H9 (cell line): ENCODE measurements around the gene FGF11. TPM values are rescaled to one million over a fixed set of nuclear protein-coding genes. Genes with fewer than 3 reads are reported as not detected.
A peak's percentile ranks its signal among the peaks of the same experiment; 100 is the strongest.

ENCODE experiments used
- DNase-seq: peaks from one replicate; pipeline ENCODE4 v3.0.0-alpha.2; 2017
- H2AFZ ChIP-seq: one replicate; pipeline ENCODE4 v1.6.1; 2013; ENCODE audit warnings: mild to moderate bottlenecking, low read length, control low read depth, moderate library complexity
- H2AK5ac ChIP-seq: 2 replicates; pipeline ENCODE4 v1.6.1; 2013; ENCODE audit warnings: low read length, control low read depth, mixed read lengths; ENCODE audit not compliant: insufficient read length
- H2BK120ac ChIP-seq: one replicate; pipeline ENCODE4 v1.6.1; 2013; ENCODE audit warnings: low read depth, mild to moderate bottlenecking, low read length, control low read depth, inconsistent platforms; ENCODE audit not compliant: poor library complexity, severe bottlenecking
- H2BK12ac ChIP-seq: 2 replicates; pipeline ENCODE4 v1.6.1; 2013; ENCODE audit warnings: low read length, control low read depth, mixed read lengths, low read depth; ENCODE audit not compliant: insufficient read length
- H2BK15ac ChIP-seq: 2 replicates; pipeline ENCODE4 v1.6.1; 2013; ENCODE audit warnings: low read depth, low read length, control low read depth
- H2BK20ac ChIP-seq: one replicate; pipeline ENCODE4 v1.6.1; 2013; ENCODE audit warnings: low read depth, mild to moderate bottlenecking, low read length, control low read depth, inconsistent platforms; ENCODE audit not compliant: poor library complexity, severe bottlenecking
- H2BK5ac ChIP-seq: 2 replicates; pipeline ENCODE4 v1.6.1; 2013; ENCODE audit warnings: low read length, control low read depth, mixed read lengths; ENCODE audit not compliant: insufficient read length
- H3K14ac ChIP-seq: 2 replicates; pipeline ENCODE4 v1.6.1; 2013; ENCODE audit warnings: low read length, control low read depth; ENCODE audit not compliant: insufficient read depth
- H3K18ac ChIP-seq: 2 replicates; pipeline ENCODE4 v1.6.1; 2013; ENCODE audit warnings: low read depth, mild to moderate bottlenecking, mixed read lengths, low read length, control low read depth; ENCODE audit not compliant: insufficient read length
- H3K23ac ChIP-seq: 2 replicates; pipeline ENCODE4 v1.6.1; 2013; ENCODE audit warnings: low read length, control low read depth, mixed read lengths, low read depth; ENCODE audit not compliant: insufficient read length
- H3K23me2 ChIP-seq: 2 replicates; pipeline ENCODE4 v1.6.1; 2013; ENCODE audit warnings: low read depth, mild to moderate bottlenecking, mixed read lengths, low read length, control low read depth; ENCODE audit not compliant: insufficient read length, poor library complexity, severe bottlenecking
- H3K27ac ChIP-seq: 2 replicates; pipeline ENCODE4 v1.5.1; 2013; ENCODE audit warnings: low read length, control low read depth, mixed read lengths, low read depth; ENCODE audit not compliant: insufficient read length
- H3K27me3 ChIP-seq: 2 replicates; pipeline ENCODE4 v1.6.1; 2013; ENCODE audit warnings: low read length, control low read depth, inconsistent platforms; ENCODE audit not compliant: insufficient read depth
- H3K4ac ChIP-seq: 2 replicates; pipeline ENCODE4 v1.6.1; 2013; ENCODE audit warnings: low read depth, mild to moderate bottlenecking, control low read depth, inconsistent platforms, low read length, moderate library complexity
- H3K4me1 ChIP-seq: 2 replicates; pipeline ENCODE4 v1.6.1; 2013; ENCODE audit warnings: low read length, control low read depth, inconsistent platforms; ENCODE audit not compliant: insufficient read depth
- H3K4me2 ChIP-seq: 2 replicates; pipeline ENCODE4 v1.6.1; 2013; ENCODE audit warnings: low read length, control low read depth, mixed read lengths; ENCODE audit not compliant: insufficient read length, insufficient read depth
- H3K56ac ChIP-seq: 2 replicates; pipeline ENCODE4 v1.6.1; 2013; ENCODE audit warnings: low read depth, mild to moderate bottlenecking, mixed read lengths, low read length, control low read depth; ENCODE audit not compliant: insufficient read length
- H3K79me1 ChIP-seq: 2 replicates; pipeline ENCODE4 v1.6.1; 2013; ENCODE audit warnings: low read depth, mild to moderate bottlenecking, moderate library complexity, low read length, control low read depth, inconsistent platforms; ENCODE audit not compliant: insufficient read depth, poor library complexity, severe bottlenecking
- H3K79me2 ChIP-seq: 2 replicates; pipeline ENCODE4 v1.6.1; 2013; ENCODE audit warnings: low read length, control low read depth, inconsistent platforms; ENCODE audit not compliant: insufficient read depth
- H3K9ac ChIP-seq: 2 replicates; pipeline ENCODE4 v1.6.1; 2013; ENCODE audit warnings: low read length, control low read depth, mixed read lengths; ENCODE audit not compliant: insufficient read length; ENCODE audit errors: extremely low read depth
- H3K9me3 ChIP-seq: one replicate; pipeline ENCODE4 v1.6.1; 2013; ENCODE audit warnings: low read depth, low read length, inconsistent platforms; ENCODE audit not compliant: control insufficient read depth
- H3T11ph ChIP-seq: one replicate; pipeline ENCODE4 v1.6.1; 2013; ENCODE audit warnings: mild to moderate bottlenecking, low read length, control low read depth, inconsistent platforms
- H4K20me1 ChIP-seq: one replicate; pipeline ENCODE4 v1.6.1; 2013; ENCODE audit not compliant: control insufficient read depth, insufficient read length, insufficient read depth
- H4K5ac ChIP-seq: 2 replicates; pipeline ENCODE4 v1.6.1; 2013; ENCODE audit warnings: low read depth, mild to moderate bottlenecking, mixed read lengths, low read length, control low read depth; ENCODE audit not compliant: insufficient read length
- H4K8ac ChIP-seq: replicated peaks from 2 replicates; pipeline ENCODE4 v1.6.1; 2013; ENCODE audit warnings: low read length, control low read depth, mixed read lengths, low read depth; ENCODE audit not compliant: insufficient read length
- H4K91ac ChIP-seq: 2 replicates; pipeline ENCODE4 v1.6.1; 2013; ENCODE audit warnings: low read depth, mild to moderate bottlenecking, moderate library complexity, mixed read lengths, low read length, control low read depth; ENCODE audit not compliant: insufficient read length
- H3K27ac Mint-ChIP-seq, 3 experiments: 2 replicates in 2 of 3; 3 replicates in 1 of 3; pipeline ENCODE4 v1.8.0; 2020 to 2021; ENCODE audit warnings: mixed read lengths in 3 of 3, mild to moderate bottlenecking in 1 of 3, moderate library complexity in 1 of 3
- H3K27me3 Mint-ChIP-seq: 2 replicates; pipeline ENCODE4 v1.8.0; 2021; ENCODE audit warnings: low read depth, mild to moderate bottlenecking, moderate library complexity, mixed read lengths
- H3K36me3 Mint-ChIP-seq, 3 experiments: 2 replicates in 2 of 3; 3 replicates in 1 of 3; pipeline ENCODE4 v1.8.0; 2020 to 2021; ENCODE audit warnings: low read depth in 3 of 3, mixed read lengths in 3 of 3; ENCODE audit not compliant: insufficient read depth in 1 of 3
- H3K4me1 Mint-ChIP-seq, 2 experiments: 2 replicates each; pipeline ENCODE4 v1.8.0; 2020; ENCODE audit warnings: mixed read lengths in 2 of 2
- H3K4me3 Mint-ChIP-seq, 2 experiments: 2 replicates in 1 of 2; 3 replicates in 1 of 2; pipeline ENCODE4 v1.8.0; 2020 to 2021; ENCODE audit warnings: mild to moderate bottlenecking in 2 of 2, mixed read lengths in 2 of 2, moderate library complexity in 1 of 2
- H3K9me3 Mint-ChIP-seq, 2 experiments: 2 replicates in 1 of 2; 3 replicates in 1 of 2; pipeline ENCODE4 v1.8.0; 2020; ENCODE audit warnings: mild to moderate bottlenecking in 2 of 2, mixed read lengths in 2 of 2, moderate library complexity in 1 of 2
- WGBS: extraction: QIAGEN DNeasy Blood & Tissue Kit; methylation state at CpG from one replicate; pipeline ENCODE4 v1.1.7; 2013; ENCODE audit warnings: missing lambda C conversion rate, low lambda C conversion rate, mixed read lengths; ENCODE audit not compliant: insufficient read length; ENCODE audit errors: extremely low coverage; 5-methylcytosine and 5-hydroxymethylcytosine counted together
- total RNA-seq: library from RNA; stranded (reverse); gene quantifications from 2 replicates; pipeline ENCODE4 v1.2.1, GENCODE V29; 2021
- TF ChIP-seq, protein P1 (sequence below): fragments of 200-600 bp; sonication (generic); conservative IDR thresholded peaks from 3 replicates; pipeline ENCODE4 v1.8.0; 2021; ENCODE audit warnings: antibody characterized with exemption, mild to moderate bottlenecking

The FGF11 gene
- total RNA-seq, 1 experiment from 2014 or later, result 15.2 TPM

DNA sequence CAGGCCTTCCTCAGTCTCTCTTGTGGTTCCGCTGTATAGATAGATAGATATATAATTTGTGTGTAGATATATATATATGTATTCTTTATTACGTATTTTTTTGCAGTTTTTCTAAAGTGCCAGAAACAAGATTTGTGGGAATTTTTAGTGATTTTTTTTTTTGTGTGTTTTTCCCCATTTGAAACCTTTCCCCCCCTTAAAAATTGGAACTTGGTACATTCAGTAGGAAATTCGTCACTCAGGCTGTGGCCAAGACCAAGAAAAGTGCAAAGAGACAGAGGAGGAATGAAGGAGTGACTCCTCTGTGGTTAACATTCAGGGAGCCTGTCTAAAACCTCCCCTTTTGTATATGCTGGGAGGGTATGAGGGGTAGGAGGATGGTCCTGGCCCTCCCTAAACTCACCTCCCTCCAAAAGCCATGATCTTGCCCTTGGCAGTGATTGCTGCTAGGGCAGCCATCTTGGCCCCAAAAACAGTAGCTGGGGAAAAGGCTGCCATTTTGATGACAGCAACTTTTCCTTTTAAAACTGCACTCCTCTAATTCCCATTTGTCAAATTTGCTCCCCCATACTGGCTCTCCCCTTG, 20.7 kb downstream of the FGF11 start:
- no peak overlapping the region for H3K23ac ChIP-seq
- peaks cover 1 to 23% (median 4%) of the 10 kb centered on the region in 3 experiments; a peak in 3 of 7 replicates for H3K36me3 Mint-ChIP-seq
- no peaks in the 10 kb centered on the region for H3K9me3 ChIP-seq
- no peak overlapping the region for H3K14ac ChIP-seq
- no peak overlapping the region for H3K56ac ChIP-seq
- no peak overlapping the region for H4K91ac ChIP-seq
- H2BK12ac ChIP-seq, result no peak overlapping the region
- peak overlapping the region in 1 of 3 experiments; percentile 65; a peak in 1 of 7 replicates for H3K27ac Mint-ChIP-seq
- peaks cover 8% of the 10 kb centered on the region; the same call in 1 of the 2 replicates for H3K4me1 ChIP-seq
- TF ChIP-seq, protein P1, sequence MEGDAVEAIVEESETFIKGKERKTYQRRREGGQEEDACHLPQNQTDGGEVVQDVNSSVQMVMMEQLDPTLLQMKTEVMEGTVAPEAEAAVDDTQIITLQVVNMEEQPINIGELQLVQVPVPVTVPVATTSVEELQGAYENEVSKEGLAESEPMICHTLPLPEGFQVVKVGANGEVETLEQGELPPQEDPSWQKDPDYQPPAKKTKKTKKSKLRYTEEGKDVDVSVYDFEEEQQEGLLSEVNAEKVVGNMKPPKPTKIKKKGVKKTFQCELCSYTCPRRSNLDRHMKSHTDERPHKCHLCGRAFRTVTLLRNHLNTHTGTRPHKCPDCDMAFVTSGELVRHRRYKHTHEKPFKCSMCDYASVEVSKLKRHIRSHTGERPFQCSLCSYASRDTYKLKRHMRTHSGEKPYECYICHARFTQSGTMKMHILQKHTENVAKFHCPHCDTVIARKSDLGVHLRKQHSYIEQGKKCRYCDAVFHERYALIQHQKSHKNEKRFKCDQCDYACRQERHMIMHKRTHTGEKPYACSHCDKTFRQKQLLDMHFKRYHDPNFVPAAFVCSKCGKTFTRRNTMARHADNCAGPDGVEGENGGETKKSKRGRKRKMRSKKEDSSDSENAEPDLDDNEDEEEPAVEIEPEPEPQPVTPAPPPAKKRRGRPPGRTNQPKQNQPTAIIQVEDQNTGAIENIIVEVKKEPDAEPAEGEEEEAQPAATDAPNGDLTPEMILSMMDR, result no peak
- H3K9me3 Mint-ChIP-seq, result no peaks in the 10 kb centered on the region
- H3K23me2 ChIP-seq, result peaks cover 5% of the 10 kb centered on the region
- no peak overlapping the region for H3K18ac ChIP-seq
- no peak for DNase-seq
- H3K4me3 Mint-ChIP-seq, result no peak overlapping the region
- peaks cover 16 to 26% of the 10 kb centered on the region in 2 experiments for H3K4me1 Mint-ChIP-seq
- H3K27me3 ChIP-seq, result no peaks in the 10 kb centered on the region
- H4K5ac ChIP-seq, result no peak overlapping the region
- H2BK5ac ChIP-seq, result no peak overlapping the region
- no peak overlapping the region for H2AFZ ChIP-seq
- H3K79me2 ChIP-seq, result no peaks in the 10 kb centered on the region
- H2BK120ac ChIP-seq, result no peak overlapping the region
- peaks cover 2% of the 10 kb centered on the region for H4K20me1 ChIP-seq
- no peak overlapping the region for H2AK5ac ChIP-seq
- no peak overlapping the region for H3K4me2 ChIP-seq
- WGBS, result no CpG with 5 or more reads among the region's 3 CpGs
- no peak overlapping the region for H3T11ph ChIP-seq
- no peak overlapping the region for H2BK15ac ChIP-seq
- no peaks in the 10 kb centered on the region for H3K79me1 ChIP-seq
- H3K4ac ChIP-seq, result no peak overlapping the region
- H4K8ac ChIP-seq, result no peak overlapping the region
- no peak overlapping the region for H3K27ac ChIP-seq
- no peak overlapping the region for H2BK20ac ChIP-seq
- H3K27me3 Mint-ChIP-seq, result no peaks in the 10 kb centered on the region
- H3K9ac ChIP-seq, result no peak overlapping the region
